Kidney epithelial cell (primary cell): ENCODE data around the gene NTN5. TPM values are rescaled to one million over a fixed set of nuclear protein-coding genes. Genes with fewer than 3 reads are reported as not detected.
A peak's percentile ranks its signal among the peaks of the same experiment; 100 is the strongest.

Experiments used
- DNase-seq: peaks from one replicate; pipeline ENCODE4 v3.0.0-alpha.2; 2010; ENCODE audit warnings: low read depth
- H3K27me3 ChIP-seq: 2 replicates; pipeline ENCODE4 v1.6.0; 2011; ENCODE audit warnings: low read length; ENCODE audit not compliant: control insufficient read depth, insufficient read depth
- H3K36me3 ChIP-seq: 2 replicates; pipeline ENCODE4 v1.5.1; 2011; ENCODE audit warnings: low read length; ENCODE audit not compliant: control insufficient read depth, insufficient read depth
- H3K4me3 ChIP-seq: 2 replicates; pipeline ENCODE4 v1.5.1; 2011; ENCODE audit warnings: low read depth, mild to moderate bottlenecking, control low read depth, low read length
- total RNA-seq: library from RNA; depleted of rRNA; stranded (reverse); fragments of >200 nt; gene quantifications from 2 replicates; pipeline ENCODE4 v1.2.3, GENCODE V29; 2015
- TF ChIP-seq, protein P1 (sequence below): IDR thresholded peaks from 2 replicates; pipeline ENCODE4 v1.5.1; 2011; ENCODE audit warnings: mild to moderate bottlenecking, moderate library complexity, low read length, control low read depth, inconsistent platforms; ENCODE audit not compliant: insufficient read depth, poor library complexity, severe bottlenecking

NTN5 gene
- total RNA-seq, 1 donor from 2014 or later = not detected

DNA sequence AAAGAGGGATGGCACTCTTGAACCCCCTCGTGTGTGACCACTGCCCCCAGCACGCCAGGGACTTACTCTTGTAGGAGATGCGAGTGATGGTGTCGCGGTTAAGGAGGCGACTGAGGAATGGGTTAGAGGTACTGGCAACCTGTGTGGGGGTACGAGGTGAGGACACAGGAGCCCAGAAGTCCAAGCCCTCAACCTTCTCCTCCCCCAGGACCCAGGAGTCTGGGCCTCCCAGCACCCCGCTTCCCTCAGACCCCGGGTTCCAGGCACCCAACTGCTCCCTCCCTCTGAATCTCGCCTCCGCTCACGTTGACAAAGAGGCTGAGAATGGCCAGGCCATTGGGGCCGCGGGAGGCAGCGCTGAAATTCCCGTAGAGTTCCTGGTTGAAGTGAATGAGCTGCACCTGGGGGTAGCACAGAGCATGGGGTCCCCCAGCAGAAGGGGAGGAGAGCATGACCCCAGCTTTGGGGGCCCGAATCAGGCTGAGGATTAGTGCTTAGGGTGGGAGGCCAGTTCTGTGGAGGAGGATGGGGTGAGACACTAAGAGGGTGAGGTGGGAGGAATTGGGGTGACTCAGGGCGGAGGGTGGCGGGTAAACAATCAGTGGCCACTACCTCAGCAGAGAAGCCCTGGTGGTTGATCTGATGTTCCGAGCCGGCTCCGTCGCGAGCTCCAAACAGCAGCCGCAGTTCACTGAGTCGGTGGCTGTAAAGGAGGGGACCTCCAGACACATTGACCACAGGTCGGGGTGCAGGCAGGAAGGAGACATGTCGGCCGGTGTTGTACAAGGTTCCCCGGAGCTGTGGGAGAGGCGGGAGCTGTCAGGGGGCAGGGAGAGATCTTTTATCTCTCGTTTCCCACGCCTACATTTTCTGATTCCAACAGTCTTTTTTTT, 33.1 kb downstream of the NTN5 start:
- peaks cover 3% of the 10 kb centered on the region for H3K27me3 ChIP-seq
- TF ChIP-seq, protein P1, sequence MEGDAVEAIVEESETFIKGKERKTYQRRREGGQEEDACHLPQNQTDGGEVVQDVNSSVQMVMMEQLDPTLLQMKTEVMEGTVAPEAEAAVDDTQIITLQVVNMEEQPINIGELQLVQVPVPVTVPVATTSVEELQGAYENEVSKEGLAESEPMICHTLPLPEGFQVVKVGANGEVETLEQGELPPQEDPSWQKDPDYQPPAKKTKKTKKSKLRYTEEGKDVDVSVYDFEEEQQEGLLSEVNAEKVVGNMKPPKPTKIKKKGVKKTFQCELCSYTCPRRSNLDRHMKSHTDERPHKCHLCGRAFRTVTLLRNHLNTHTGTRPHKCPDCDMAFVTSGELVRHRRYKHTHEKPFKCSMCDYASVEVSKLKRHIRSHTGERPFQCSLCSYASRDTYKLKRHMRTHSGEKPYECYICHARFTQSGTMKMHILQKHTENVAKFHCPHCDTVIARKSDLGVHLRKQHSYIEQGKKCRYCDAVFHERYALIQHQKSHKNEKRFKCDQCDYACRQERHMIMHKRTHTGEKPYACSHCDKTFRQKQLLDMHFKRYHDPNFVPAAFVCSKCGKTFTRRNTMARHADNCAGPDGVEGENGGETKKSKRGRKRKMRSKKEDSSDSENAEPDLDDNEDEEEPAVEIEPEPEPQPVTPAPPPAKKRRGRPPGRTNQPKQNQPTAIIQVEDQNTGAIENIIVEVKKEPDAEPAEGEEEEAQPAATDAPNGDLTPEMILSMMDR = no peak
- H3K36me3 ChIP-seq = no peaks in the 10 kb centered on the region
- H3K4me3 ChIP-seq = no peak overlapping the region
- no peak for DNase-seq

DNA sequence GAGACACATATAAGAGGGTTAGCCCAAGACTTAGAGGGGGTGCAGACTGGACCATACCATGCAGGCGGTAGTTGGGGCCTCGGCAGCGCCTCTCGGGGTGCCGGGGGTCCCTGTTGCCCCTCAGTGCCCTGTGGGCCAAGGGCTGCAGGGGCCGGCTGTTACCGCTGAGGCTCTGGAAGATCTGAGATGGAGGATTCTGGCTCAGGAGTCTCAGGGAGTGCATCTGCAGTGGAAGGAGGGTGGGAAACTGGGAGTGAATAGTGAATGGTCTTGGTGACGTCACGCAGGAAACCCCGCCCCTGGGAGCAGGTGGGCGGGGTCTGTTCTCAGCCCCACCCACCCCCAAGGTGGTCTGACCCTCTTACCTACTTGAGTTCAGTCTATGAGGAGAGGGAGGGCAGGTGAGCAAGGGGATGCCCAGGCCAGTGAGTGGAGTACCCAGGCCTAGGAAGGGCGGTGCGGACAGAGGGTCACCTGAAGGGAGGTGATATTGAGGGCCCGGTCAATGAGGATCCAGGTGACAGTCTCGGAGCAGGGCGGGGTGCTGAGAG, 33.9 kb downstream of the NTN5 start:
- Histone ChIP-seq H3K4me3 (no peak overlapping the region), H3K27me3 (peaks cover 3% of the 10 kb centered on the region), H3K36me3 (no peaks in the 10 kb centered on the region)
- DNase-seq = no peak
- TF ChIP-seq, protein P1 = no peak

DNA sequence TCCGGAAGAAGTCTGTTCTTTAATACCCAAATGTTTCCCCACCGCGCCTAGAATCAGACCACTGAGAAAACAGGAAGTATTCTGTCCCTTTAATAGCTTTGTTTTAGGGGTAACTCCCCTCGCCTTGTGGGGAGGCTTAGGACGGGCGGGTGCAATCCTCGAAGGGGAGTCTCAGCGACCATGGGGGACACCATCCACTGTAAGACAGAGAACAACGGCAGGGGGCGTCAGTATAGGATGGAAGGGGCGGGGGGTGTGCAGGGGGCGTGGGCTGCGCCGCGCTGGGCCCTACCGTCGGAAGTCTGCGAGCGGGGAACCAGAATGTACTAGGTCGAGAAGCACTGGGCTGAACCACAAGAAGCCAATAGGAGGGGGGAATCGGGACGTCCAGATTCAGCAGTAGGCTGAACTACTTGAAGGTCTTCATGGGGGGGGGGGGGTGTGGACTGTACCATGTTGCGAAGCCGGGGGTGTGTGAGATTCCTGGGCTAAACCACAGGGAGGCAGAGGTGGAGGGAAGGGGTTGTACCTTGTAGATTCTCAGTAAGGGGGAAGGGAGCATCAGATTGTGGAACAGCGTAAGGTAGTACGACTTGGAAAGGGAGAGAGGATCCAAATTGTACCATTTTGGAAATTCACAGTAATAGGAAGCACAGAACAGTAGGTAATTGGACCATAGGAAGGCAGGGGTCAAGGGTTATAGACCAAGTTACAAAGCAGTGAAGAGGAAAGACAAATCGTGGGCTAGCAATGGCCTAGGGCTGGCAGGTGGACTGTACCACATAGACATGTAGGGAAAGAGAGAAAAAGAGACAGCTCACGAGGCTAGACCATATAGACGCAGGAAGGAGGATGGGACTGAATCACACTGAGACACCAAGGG, 34.6 kb downstream of the NTN5 start:
- peak overlapping the region; percentile 56 for H3K4me3 ChIP-seq
- DNase-seq = no peak
- H3K27me3 ChIP-seq = peaks cover 3% of the 10 kb centered on the region
- no peaks in the 10 kb centered on the region for H3K36me3 ChIP-seq
- TF ChIP-seq, protein P1 = peak; percentile 21

DNA sequence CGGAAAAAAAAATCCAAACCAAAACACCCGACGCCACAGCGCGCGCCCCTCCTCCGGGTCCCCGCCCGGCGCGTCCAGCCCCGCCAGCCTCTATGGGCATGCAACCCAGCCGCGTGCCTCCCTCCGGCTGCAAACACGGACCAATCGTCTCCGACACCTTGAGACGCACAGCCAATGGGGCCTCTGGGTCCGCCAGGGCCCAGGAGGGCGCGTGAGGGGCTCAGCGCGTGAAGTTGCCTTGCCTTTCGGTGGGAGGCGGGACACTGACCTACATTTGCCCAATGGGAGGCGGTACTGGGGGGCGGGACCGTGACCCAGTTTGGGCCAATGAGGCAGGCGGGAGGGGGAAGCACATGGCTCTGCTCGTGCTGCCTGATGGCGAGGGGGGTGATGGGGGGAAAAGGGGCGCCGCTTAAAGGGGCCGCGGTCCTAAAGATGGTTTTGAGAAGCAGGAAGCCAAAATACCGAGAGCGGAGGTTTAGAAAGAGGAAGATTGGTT, 35.3 kb downstream of the NTN5 start:
- TF ChIP-seq, protein P1 = no peak
- Histone ChIP-seq H3K4me3 (peak overlapping the region; percentile 56), H3K36me3 (no peaks in the 10 kb centered on the region), H3K27me3 (peaks cover 3% of the 10 kb centered on the region)
- DNase-seq = peak; percentile 94

DNA sequence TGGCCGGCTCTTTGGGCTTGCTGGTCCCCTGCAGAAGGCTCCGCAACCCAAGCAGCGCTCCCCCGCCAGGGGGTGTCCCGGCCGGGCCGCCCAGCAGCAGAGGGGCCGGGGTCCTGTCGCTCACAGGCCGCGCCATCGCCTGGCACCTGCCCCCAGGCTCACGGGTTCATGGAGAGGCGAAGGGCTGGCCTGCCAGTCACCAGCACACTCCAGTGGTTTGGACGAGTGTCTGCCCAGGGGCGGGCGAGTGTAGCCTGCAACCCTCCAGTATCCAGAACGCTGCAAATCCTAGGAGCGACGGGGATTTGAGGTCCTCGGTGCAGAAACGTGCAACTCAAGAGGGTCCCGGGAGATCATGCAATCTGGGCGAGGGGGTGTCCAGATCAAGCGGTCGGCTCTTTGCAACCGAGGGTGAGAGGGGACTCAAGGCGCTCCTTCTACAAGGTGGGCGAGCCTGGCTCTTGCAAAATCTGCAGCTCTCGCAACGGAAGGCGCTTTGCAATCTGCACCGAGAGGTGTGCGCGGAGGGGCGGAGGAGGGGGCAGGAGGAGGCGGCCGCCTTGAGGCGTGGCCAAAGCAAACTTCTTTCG, 35.9 kb downstream of the NTN5 start, which contains the start of gene DBP:
TSS of gene DBP (minus strand) at position 521 of the 590 bp plus-strand sequence. CDS start at position 136, 385 bp downstream.
- TF ChIP-seq, protein P1 = peak; percentile 18
- Histone ChIP-seq H3K36me3 (no peaks in the 10 kb centered on the region), H3K27me3 (peaks cover 3% of the 10 kb centered on the region), H3K4me3 (peak within 1 kb of the TSS; percentile 56)
- no peak for DNase-seq
